Stimulated activated naive CD4-positive, alpha-beta T cell (primary cell): ENCODE data around the gene FOXK1.

ENCODE experiments used
- DNase-seq, 6 experiments: peaks; one replicate each; lab custom pipeline; 2025; lab: John Stamatoyannopoulos, UW

FOXK1 gene

DNA sequence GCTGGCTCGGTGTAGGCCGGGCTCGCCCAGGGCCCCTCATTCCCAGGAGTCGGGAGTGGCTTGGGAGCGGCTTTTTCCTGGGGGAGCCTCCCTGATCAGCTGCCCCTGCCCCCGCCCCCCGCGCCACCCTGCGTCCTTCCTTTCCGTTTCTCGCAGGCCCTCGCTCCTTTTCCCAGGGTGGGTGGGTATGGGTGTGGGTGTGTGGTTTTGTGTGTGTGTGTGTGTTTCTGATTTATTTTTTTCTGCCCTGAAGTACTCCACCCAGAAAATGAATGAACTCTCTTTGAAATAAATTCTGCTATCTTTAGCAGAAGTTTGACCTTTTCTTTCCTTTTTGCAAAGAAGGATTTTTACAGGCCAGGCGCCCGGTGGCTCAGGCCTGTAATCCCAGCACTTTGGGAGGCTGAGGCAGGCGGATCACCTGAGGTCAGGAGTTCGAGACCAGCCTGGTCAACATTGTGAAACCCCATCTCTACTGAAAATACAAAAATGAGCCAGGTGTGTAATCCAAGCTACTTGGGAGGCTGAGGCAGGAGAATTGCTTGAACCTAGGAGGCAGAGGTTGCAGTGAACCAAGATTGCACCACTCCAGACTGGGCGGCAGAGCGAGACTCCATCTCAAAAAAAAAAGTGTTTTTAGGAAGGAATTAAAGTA is 63.3 kb downstream of the FOXK1 start:
- DNase-seq = peak in 3 of 6 experiments; percentile 34 to 69 (median 58)

DNA sequence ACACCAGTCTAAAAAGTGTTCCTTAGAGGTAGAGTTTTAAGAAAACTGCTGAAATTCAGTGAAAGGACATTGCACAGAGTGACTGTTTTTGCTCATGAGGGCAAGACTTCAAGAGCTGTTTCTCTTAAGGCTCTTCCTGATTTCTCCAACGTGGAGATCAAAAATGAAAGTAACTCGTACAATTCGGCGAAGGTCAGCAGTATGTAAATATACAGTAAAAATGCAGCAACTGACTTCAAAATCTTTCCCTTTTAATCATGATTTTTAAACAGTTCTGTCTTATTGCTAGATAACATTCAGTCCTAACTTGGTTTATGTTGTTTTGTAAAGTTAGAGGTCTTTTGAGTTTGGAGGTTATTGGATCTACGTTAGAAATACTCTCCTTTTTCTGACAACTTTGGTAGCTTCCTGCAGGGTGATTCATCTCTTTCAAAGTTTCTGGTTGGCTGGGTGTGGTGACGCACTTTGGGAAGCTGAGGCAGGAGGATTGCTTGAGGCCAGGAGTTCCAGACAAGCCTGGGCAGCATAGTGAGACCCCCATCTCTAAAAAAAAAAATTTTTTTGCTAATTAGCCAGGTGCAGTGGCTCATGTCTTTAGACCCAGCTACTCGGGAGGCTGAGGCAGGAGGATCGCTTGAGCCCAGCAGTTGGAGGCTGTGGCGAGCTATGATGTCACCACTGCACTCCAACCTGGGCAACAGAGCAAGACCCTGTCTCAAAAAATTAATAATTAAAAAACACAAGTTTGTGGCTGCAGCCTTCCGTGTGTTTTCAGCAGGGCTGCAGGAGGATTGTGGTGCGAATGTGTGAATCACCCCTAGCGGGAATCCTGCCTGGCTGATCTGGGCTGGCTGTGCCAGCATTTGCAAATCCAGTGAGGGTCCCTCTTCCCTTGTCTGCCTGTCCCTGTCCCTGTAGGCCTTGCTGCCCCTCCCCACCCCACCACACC is 64.2 kb downstream of the FOXK1 start:
- peak in 5 of 6 experiments; percentile 10 to 33 (median 24) for DNase-seq

DNA sequence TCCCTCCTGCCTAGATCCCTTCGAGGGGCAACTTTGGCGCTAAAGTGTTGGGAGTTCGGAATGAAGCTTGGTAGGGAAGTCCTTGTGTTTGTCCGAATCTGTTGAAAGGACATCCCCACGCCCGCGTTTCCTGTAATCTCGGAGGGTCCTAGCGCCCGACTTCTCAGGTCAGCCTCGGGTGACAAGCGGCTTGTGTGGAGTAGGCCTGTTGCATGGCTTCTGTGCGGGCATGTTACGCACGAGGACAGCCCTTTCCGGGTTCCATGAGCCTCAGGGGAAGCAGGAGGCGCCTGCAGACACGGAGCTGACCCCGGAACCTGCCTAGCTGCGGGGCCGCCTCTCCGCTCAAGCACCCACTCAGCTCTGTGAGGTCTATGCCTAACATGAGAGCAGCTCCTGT is 64.9 kb downstream of the FOXK1 start:
- no peak for DNase-seq

DNA sequence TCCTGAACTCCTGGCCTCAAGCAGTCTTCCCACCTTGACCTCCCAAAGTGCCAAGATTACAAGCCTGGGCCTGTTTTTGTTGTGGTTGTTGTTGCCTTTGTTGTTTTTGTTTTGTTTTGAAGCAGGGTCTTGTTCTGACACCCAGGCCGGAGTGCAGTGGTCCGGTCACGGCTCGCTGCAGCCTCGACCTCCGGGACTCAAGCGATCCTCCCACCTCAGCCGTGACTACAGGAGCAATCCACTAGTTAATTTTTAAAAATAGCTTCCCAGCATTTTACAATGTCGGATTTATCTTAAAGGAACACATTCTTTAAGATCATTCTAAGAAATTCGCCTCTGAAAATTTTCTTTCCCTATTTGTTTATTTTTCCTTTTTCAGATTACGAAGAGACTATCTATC is 65.7 kb downstream of the FOXK1 start:
- DNase-seq = no peak

DNA sequence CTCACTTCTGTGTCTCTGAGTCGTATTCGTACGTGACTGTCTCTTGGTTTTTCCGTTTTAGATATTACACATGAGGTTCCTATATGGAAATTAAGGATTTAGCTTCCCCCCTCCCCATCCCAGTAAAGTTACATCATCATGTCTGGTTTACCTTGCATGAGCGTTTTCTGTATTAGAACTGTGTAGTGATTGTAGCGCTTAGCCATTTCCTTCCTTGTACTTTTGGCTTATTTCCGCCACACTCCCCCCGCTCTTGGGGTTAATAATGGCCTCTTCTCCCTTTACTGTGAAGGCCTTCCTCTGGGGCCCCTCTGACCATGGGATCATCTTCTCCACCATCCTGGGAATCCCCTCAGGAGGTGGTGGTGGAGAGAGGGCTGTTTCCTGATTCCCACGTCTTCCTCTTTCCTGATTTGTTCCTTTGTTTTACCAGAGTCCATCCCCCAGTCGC is 66.2 kb downstream of the FOXK1 start:
- DNase-seq = no peak

DNA sequence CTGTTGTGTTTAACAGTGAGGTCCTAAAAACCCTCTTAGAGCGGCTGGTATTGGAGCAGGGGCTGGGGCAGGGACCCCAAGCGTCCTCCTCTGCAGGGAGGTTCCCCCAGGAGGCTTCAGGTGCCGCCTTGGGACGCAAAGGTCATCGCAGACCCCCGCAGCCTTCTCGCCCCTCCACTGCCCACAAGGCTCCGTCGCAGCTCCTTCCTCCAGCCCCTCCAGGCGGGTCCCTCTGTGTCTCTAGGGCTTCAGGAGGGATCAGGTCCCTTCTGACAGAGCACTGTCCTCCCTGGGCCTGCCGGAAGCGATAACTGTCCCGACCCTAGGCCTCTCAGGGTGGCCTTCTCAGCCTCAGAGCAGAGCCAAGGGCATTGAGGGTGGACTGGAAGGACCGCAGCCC is 67.3 kb downstream of the FOXK1 start:
- no peak for DNase-seq

DNA sequence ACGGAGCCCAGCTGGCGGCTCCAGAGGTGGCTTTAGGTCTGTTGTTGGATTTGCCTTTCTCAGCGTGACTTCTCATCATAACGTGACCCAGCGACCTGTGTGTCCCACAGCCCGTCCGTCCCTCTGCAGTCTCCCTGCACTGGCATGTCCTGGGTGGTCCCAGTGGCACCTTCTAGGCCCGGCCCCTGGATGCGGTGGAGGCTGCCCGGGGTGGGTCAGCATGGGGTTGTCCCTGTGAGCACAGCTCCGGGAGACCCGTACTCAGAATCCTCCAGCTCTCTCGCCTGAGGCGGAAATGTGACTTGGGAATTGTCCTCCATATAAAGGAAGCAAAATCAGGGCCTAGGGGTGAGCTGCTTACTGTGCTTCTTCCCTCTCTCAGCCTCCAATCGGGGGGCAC is 67.7 kb downstream of the FOXK1 start:
- DNase-seq = no peak

DNA sequence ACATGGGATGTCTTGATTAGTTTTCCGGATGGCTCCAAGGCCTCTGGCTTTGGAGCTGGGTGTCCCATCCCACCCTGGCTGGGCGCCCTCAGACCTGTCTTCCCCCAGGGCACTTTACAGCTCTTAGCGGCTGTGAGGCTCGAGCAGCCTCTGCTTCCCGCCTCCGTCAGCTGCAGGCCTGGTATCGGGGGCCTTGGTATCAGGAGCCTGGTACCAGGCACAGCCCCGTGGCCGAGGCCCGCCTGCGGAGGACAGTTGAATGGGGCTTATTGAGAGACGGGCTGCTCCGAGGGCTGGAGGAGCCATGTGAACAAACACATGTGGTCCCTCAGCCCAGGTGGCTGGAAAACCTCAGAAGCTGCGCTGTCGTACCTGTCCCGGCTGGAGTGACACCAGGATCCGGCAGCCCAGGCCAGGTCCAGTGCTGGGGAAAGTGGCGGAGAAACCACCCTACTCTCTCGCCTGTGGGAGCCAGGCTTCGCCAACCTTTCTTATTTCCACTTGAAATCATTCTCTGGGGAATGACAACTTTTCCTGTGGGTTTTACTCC is 69.4 kb downstream of the FOXK1 start:
- no peak for DNase-seq

DNA sequence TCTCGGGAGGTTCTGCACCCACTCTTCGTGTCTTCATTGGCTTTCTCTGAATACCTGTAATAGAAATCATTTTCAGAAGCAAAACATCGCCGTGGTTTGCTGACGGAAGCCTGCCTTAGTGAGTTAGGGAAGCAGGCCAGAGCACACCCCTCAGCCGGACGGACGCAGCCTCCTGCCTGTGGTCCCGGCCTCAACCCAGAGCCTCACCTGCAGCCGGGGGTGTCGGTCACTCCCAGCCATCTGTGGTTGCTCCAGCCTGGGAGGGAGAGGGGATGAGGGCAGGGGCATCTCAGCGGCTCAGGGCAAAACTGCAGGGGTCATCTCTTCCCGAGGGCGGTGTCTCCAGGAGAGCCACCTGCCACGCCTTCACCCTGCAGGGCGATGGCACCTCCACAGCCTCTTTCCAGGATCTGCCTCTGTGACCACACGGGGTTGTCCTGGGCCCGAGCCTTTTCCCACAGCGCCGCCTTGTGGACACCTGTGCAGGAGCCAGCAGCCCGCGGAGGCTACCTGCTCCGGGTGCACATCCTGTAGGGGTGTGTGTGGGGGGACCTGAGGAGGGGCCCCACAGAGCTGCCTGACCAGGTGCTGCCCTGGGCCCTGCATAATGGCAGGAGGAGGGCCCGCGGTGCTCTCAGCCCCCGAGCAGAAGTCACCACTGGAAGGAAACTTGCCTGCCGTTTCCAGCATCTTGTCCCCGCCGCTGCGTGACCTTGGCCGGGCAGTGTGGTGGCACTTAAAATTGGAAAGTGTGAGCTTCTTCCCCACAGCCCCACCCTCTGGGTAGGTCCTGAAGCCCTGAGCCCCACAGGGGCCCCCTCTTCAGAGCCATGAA is 71.7 kb downstream of the FOXK1 start:
- peak; percentile 64 to 86 (median 80) for DNase-seq

DNA sequence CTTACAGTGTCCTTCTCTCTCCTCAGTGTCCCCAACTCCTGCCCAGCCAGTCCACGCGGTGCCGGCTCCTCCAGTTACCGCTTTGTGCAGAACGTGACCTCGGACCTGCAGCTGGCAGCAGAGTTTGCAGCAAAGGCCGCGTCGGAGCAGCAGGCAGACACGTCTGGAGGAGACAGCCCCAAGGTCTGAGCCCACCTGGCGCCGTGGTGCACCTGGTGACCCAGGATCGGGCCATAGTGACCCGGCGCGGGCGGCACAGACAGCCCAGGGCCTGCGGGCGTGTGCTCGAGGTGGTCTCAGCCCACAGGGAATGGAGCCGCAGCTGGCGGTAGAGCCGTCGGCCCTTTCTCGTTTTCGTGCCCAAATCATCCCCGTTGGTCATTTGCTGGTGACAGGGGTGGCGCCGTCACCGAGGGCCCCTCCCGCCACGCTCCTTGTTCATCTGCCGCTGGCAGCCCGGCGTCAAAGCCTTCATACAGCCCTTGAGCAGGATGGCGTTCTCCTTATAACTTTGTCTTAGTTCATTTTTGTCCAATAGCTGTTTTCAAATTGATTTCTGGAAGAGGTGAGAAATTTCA is 72.4 kb downstream of the FOXK1 start:
- no peak for DNase-seq

DNA sequence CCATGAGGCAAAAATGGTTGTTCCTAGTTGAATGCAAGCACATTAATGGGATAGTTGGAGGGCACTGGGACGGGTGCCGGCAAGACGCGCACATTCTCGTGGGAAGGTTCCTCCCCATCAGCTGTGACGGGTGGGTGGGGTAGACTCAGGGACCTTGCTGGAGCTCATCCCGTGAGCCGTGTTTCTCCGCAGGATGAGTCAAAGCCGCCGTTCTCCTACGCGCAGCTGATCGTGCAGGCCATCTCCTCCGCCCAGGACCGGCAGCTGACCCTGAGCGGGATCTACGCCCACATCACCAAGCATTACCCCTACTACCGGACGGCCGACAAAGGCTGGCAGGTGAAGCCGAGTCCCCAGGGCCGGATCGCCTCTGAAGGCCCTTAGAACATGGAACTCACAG is 73.0 kb downstream of the FOXK1 start:
- DNase-seq = no peak

DNA sequence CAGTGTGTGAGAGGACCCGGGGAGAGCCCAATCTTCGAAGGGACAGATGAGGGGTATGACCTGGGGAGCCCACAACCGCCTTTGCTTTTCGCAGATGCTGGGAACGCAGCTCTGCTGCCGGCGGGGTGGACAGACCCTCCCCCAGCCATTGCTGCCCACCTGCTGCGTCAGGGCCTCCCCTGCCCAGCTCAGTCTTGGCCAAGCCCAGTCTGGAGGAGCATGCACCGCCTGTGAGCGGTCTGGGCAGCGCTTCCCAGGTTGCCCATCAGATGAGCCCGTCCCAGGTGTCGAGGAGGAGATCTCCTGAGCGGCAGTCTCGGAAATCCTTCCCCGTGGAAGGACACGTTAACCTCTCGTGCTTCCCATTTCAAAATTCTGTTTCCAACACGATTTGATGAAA is 76.0 kb downstream of the FOXK1 start:
- no peak for DNase-seq

DNA sequence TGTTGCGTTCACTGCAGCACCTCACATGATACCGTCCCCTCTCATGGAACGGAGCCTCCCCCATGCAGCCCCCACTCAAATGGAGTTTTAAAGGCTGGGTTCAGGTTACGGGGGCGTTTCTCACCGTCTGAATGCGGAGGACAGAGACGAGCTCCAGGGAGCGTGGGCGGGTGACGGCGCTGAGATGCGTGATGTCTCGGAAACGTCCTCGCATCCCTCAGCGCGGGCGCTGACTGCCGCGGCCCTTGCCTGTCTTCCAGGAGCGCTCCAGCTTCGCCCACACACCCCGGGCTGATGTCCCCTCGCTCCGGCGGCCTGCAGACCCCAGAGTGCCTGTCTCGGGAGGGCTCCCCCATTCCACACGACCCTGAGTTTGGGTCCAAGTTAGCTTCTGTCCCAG is 76.7 kb downstream of the FOXK1 start:
- DNase-seq = no peak

DNA sequence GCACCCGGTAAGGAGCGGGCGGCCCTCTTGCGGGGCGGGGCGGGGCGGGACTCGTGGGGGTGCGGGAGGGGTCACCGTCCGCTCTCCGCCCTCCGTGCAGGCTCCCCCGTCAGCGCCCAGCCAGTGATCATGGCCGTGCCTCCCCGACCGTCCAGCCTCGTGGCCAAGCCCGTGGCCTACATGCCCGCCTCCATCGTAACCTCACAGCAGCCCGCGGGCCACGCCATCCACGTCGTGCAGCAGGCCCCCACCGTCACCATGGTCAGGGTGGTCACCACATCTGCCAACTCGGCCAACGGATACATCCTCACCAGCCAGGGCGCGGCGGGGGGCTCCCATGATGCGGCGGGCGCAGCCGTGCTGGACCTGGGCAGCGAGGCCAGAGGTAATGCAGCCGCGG is 77.1 kb downstream of the FOXK1 start:
- no peak for DNase-seq

DNA sequence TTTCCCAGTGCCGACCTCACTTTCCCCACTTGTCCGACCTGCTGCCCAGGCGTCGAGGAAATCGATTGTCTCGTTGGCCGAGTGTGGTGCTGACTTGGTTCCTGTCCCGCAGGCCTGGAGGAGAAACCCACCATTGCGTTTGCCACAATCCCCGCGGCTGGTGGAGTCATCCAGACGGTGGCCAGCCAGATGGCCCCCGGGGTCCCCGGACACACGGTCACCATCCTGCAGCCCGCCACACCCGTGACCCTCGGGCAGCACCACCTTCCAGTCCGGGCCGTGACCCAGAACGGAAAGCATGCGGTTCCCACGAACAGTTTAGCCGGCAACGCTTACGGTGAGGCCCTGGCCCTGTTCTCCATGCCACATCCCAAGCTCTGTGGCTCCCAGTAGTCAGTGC is 78.9 kb downstream of the FOXK1 start:
- no peak for DNase-seq

DNA sequence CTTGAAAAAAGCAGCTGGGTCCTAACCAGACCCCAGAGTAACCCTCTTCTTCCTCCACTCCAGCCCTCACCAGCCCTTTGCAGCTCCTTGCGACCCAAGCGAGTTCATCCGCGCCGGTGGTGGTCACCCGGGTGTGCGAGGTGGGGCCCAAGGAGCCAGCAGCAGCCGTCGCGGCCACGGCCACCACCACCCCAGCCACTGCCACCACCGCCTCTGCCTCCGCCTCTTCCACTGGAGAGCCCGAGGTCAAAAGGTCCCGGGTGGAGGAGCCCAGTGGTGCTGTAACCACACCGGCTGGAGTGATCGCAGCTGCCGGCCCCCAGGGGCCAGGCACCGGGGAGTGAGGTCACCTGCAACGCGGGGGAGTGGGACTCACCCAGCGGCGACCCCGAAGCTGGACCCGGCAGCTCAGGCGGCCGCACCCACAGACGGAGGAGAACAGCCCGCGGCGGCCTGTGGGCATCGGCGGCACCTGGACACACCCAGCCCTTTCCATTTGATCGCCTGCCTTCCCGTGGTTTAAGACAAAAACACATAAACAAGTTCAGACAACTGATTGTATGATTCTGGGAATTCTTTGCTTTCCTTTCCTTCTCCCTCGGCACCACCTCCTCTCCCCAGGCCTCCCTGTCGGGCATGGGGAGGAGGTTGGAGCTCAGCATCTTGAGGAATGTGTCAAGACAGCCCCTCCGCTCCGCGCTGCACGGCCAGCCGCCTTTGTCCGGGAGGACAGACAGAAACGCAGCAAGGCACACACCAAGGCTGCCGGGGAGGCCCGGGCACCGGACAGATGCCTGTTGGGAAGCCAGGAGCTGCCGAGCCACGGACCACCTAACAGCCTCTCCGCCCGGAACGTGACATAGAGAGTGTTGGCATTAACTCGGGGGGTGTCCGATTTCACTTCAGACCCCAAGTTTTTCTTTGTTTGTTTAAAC is 80.3 kb downstream of the FOXK1 start:
- DNase-seq = no peak

DNA sequence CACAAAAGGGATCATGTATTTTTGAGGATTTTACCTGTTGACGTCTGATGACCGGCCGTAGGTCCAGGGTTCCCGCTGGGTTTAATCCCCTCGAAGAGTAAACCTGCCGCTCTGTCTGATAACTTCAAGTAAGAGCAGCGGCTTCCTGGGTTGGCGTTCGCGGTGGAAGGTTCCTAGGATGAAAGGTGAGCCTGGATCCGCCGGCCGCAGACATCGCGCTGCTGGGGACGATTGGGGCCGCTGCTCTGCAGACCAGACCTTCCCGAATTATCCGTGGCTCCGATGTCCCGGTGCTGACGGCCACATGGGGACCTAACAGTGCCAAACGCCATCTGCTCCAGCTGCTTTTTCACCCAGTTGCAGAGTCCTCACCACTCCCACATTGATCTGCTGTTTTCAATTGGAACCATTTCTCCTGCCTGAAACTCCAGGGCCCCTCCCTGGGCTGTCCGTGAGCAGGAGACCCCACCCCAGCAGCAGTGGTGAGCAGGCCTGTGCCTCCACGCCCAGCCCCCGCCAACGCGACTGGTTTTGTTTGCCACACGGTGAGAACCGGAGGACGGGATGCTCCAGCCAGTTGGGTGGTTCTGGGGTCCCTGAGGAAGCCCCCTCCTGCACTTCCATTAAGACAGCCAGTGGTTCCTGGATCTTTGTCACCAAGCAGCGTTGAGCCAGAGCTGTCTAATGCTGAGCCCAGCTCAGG is 81.1 kb downstream of the FOXK1 start:
- DNase-seq = no peak

DNA sequence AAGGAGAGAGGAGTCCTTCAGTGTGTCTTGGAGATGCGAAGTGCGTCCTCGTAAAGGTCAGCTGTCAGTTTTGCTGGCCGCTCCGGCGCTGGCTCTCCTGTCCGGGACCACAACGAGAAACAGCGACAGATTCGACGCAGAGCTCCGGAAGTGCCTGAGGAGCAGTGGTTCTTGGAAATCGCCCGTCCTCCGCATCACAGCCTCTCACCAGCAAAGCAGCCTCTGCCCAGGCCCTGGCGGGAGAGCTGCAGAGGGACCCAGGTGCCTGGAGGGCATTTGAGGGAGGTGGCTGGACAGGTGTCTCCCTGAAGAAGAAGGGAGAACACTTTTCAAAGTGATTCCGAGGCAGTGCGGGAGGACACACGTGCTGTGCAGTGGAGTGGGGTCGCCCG is 81.7 kb downstream of the FOXK1 start:
- DNase-seq = no peak

DNA sequence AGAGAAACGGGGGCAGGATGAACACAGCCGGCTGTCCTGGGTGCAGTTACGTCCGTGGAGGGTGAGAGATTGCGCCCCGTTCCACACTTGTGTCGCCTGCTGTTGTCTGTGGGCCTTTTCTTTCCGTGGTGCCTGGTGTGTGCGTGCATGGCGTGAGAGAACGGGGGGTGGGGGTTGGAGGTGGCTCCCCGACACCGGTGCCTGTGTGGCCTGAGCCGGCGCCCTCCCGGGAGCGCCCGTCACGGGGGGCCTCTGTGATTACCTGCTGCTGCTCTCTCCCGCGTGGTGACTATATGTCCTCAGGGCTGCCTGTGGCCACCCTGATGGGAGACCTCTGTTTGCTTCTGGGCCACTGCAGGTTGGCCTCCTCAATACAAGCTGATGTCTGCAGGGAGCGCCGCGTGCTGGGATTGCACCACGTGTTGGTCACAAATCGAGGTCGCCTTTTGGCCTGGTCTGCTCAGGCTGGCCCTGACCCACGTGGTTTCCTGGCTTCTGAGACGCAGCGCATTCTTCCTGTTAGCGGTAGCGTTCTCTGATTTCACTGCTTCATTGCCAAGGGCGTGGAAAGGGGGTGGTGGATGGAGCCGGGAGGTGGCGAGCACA is 82.4 kb downstream of the FOXK1 start:
- DNase-seq = no peak
